Ascending aorta (tissue), 2 donors: ENCODE data around the gene LYPLA2. TPM values are rescaled to one million over a fixed set of nuclear protein-coding genes. Genes with fewer than 3 reads are reported as not detected.
"Not testable (repeated sequence)": the region's sequence is repeated elsewhere in the genome, so short reads cannot be mapped to it uniquely, and the experiment has no call there.

Experiments used
- DNase-seq, 2 donors: peaks; one replicate each; pipeline ENCODE4 v3.0.0-alpha.2; 2019; ENCODE audit warnings: low spot score in 2 of 2
- H3K27ac ChIP-seq, 2 donors: fragments of 200-600 bp; sonication (generic); one replicate each; pipeline ENCODE4 v1.5.1; 2016 to 2017; ENCODE audit warnings: mild to moderate bottlenecking in 1 of 2
- H3K27me3 ChIP-seq: fragments of 200-600 bp; sonication (generic); one replicate; pipeline ENCODE4 v1.5.1; 2017
- H3K36me3 ChIP-seq, 2 donors: fragments of 200-600 bp; sonication (generic); one replicate each; pipeline ENCODE4 v1.5.1; 2016
- H3K4me1 ChIP-seq, 2 donors: fragments of 200-600 bp; sonication (generic); one replicate each; pipeline ENCODE4 v1.5.1; 2016 to 2017; ENCODE audit warnings: mild to moderate bottlenecking in 1 of 2
- H3K4me3 ChIP-seq, 2 donors: fragments of 200-600 bp; sonication (generic); one replicate each; pipeline ENCODE4 v1.5.1; 2016 to 2017; ENCODE audit warnings: mild to moderate bottlenecking in 1 of 2
- H3K9me3 ChIP-seq, 2 donors: fragments of 200-600 bp; sonication (generic); one replicate each; pipeline ENCODE4 v1.5.1; 2016
- CTCF ChIP-seq, 3 experiments: fragments of 200-600 bp in 2 of 3; fragments of 450-650 bp in 1 of 3; sonication (generic) in 2 of 3; IDR thresholded peaks; one replicate each; pipeline ENCODE4 v1.5.1; 2016 to 2019; ENCODE audit warnings: antibody characterized with exemption in 3 of 3, mild to moderate bottlenecking in 1 of 3, moderate library complexity in 1 of 3
- intact Hi-C: fragments of 100-400 bp; cut with DNase I; formaldehyde crosslinking; loops from one replicate; pipeline ENCODE4 v1.15.1; 2023
- total RNA-seq: library from RNA; depleted of rRNA; stranded (reverse); fragments of >200 nt; gene quantifications from one replicate; pipeline ENCODE4 v1.1.0, GENCODE V29; 2016

Gene LYPLA2
- total RNA-seq, 1 donor from 2014 or later, result 127 TPM

- no peak for DNase-seq
- H3K4me1 ChIP-seq, result peaks cover 0 to 6% of the 10 kb centered on the region in 2 donors
- no peaks in the 10 kb centered on the region for H3K27me3 ChIP-seq
- intact Hi-C loops, result loop anchor here (2.0 kb wide), 2 partner anchors 21 to 43 kb away; no protein-coding TSS in a partner anchor
- no peak for TF ChIP-seq CTCF (IDR thresholded peaks at IDR 0.05)
- no peak overlapping the region for H3K27ac ChIP-seq
- H3K4me3 ChIP-seq, result peak overlapping the region; percentile 77 to 97
- H3K36me3 ChIP-seq, result peaks cover 6% of the 10 kb centered on the region in 2 donors
- no peaks in the 10 kb centered on the region for H3K9me3 ChIP-seq
These were observed 32.8 kb downstream of the LYPLA2 start for GRCh38 chr1:23823767-23824166.

DNA sequence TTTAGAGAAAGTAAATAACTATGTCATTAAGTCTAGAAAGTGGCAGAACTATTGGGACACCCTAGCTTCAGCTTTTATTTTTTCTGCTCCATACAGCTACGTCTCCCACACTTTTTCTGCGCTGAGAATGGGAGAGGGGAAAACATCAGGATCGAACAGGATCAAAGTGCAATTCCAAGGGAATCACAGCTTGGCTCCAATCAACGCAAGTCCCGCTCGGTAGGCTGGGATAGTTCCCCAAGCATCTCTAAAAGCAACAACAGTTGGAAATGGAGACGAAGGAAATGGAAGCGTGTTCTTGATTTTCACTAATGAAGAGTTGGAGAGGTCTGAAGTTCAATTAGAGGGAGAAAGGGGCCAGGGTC lies 33.7 kb downstream of the LYPLA2 start:
- H3K9me3 ChIP-seq, result no peaks in the 10 kb centered on the region
- intact Hi-C loops, result loop anchor here (2.0 kb wide), 2 partner anchors 22 to 42 kb away; no protein-coding TSS in a partner anchor
- DNase-seq, result no peak
- no peaks in the 10 kb centered on the region for H3K27me3 ChIP-seq
- peak overlapping the region; percentile 77 to 97 for H3K4me3 ChIP-seq
- peaks cover 0 to under 1% of the 10 kb centered on the region in 2 donors for H3K36me3 ChIP-seq
- peak overlapping the region; percentile 97 for H3K27ac ChIP-seq
- TF ChIP-seq CTCF (IDR thresholded peaks at IDR 0.05), result no peak
- H3K4me1 ChIP-seq, result peaks cover 0 to 6% of the 10 kb centered on the region in 2 donors

DNA sequence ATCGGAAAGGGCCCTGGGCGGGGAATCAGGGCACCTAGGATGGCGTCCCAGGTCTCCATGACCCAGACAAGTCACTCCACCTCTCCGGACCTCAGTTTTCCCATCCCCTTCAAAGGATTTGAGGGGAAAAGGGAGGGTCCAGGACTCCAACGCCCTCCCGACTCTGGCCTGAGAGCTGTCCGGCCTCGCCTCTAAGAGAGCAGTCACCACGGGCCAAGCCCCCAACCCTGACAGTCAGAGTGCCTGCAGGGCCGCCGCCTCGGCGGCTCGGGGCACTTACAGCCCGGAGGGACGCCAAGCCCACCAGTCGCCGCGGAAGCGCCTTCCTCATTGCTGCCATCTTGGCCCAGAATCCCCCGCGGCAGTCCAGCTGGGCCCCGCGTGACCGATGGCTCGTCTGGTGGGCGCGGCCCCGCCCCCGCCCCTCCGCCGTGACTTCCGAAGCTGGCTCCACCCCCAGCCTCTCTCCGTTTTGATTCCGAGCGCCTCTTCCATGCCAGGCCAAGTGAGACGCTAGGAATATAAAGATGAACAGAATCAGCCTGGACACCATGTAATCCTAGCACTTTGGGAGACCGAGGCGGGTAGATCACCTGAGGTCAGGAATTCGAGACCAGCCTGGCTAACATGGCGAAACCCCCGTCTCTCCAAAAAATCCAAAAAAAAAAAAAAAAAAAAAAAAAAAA lies 34.3 kb downstream of the LYPLA2 start, which contains the start of gene HMGCL:
TSS of gene HMGCL (minus strand) at position 354 of the 686 bp plus-strand sequence. CDS start at position 340, 14 bp downstream.
- H3K4me1 ChIP-seq, result peaks cover 0 to 6% of the 10 kb centered on the region in 2 donors
- no peaks in the 10 kb centered on the region for H3K36me3 ChIP-seq
- TF ChIP-seq CTCF (IDR thresholded peaks at IDR 0.05), result no peak
- H3K9me3 ChIP-seq, result no peaks in the 10 kb centered on the region
- peak within 1 kb of the TSS; percentile 77 to 97 for H3K4me3 ChIP-seq
- peak within 1 kb of the TSS; percentile 97 for H3K27ac ChIP-seq
- no peaks in the 10 kb centered on the region for H3K27me3 ChIP-seq
- intact Hi-C loops, result loop anchor here (2.0 kb wide), 2 partner anchors 22 to 42 kb away; no protein-coding TSS in a partner anchor
- DNase-seq, result peak; percentile 58 to 95

- intact Hi-C loops, result loop anchor here (2.0 kb wide), 2 partner anchors 23 to 41 kb away; no protein-coding TSS in a partner anchor
- H3K9me3 ChIP-seq, result no peaks in the 10 kb centered on the region
- TF ChIP-seq CTCF (IDR thresholded peaks at IDR 0.05), result no peak
- H3K4me3 ChIP-seq, result peak overlapping the region; percentile 77 to 97
- H3K27me3 ChIP-seq, result no peaks in the 10 kb centered on the region
- no peaks in the 10 kb centered on the region for H3K36me3 ChIP-seq
- H3K4me1 ChIP-seq, result peaks cover 0 to 6% of the 10 kb centered on the region in 2 donors
- no peak for DNase-seq
- peak overlapping the region; percentile 97 for H3K27ac ChIP-seq
These were observed 35.0 kb downstream of the LYPLA2 start for GRCh38 chr1:23825762-23826522.

GRCh38 chr1:23826590-23826989 lies 35.6 kb downstream of the LYPLA2 start:
- H3K27me3 ChIP-seq, DNase-seq, intact Hi-C loops, H3K36me3 ChIP-seq, H3K4me3 ChIP-seq, H3K9me3 ChIP-seq, H3K4me1 ChIP-seq, H3K27ac ChIP-seq: not testable (repeated sequence)

DNA sequence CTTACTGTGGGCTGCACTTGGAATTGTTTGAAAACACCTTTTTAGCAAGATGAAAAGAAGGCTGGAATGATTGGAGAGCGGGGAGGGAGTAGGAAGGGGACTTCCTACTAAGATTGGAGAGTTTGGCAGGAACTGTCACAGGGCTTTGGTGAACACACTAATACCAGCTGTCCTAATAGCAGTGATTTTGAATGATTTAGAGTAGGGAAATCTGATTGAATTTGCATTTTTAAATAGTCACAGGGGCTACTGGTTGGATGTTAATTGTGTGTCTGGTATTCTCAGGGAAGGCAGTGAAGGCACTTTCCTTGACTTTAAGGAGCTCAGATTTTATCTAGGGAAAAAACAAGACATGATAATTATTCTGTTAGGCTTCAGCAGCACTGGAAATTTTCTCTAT lies 36.8 kb downstream of the LYPLA2 start:
- no peak for TF ChIP-seq CTCF (IDR thresholded peaks at IDR 0.05)
- peaks cover 0 to 6% of the 10 kb centered on the region in 2 donors for H3K4me1 ChIP-seq
- no peak overlapping the region for H3K27ac ChIP-seq
- no peaks in the 10 kb centered on the region for H3K27me3 ChIP-seq
- H3K36me3 ChIP-seq, result no peaks in the 10 kb centered on the region
- intact Hi-C loops, result no loop called here
- no peak overlapping the region for H3K4me3 ChIP-seq
- DNase-seq, result no peak
- no peaks in the 10 kb centered on the region for H3K9me3 ChIP-seq

DNA sequence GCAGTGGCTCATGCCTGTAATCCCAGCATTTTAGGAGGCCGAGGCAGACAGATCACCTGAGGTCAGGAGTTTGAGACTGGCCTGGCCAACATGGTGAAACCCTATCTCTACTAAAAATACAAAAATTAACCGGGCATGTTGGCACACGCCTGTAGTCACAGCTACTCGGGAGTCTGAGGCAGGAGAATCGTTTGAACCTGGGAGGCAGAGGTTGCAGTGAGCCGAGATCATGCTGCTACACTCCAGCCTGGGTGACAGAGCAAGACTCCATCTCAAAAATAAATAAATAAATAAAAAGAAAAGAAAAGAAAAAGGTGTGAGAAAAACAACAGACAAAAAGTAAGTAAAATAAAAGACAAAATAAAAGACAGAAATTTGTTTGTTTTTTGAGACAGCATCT lies 43.2 kb downstream of the LYPLA2 start:
- H3K36me3 ChIP-seq, DNase-seq, intact Hi-C loops, H3K9me3 ChIP-seq, H3K27me3 ChIP-seq, H3K27ac ChIP-seq, H3K4me3 ChIP-seq, H3K4me1 ChIP-seq: not testable (repeated sequence)
